ENCODE measurements around the gene SEMA5B.

SEMA5B gene

DNA sequence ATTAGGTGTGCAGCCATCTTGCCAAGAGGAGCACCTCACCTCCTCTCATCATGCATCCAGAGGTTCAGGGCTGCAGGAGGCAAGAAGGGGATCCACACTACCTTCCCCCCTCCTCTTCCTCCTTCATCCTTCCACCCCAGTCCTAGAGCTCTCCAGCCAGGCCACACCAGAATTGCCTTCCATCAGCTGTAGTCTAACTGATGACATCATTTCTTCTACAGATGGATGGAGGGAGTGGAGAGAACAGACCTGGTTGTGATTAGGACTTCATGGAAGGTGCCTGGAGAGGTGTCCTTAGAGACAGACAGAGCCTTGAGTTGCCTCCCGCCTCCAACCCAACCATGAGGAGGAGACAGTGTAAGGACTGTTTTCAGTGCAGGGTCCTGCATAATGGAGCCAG lies 14.9 kb downstream of the SEMA5B start:
- ChIA-PET POLR2A (no interaction called here), CTCF (no interaction called here)
- no peak for DNase-seq (ENCODE audit: extremely low spot score)
- TF ChIP-seq HDGF (IDR thresholded peaks at IDR 0.05; ENCODE audit: borderline replicate concordance) = no peak
- TF ChIP-seq LEF1 (IDR thresholded peaks at IDR 0.05; ENCODE audit: borderline replicate concordance) = no peak
- no peak for TF ChIP-seq SUZ12 (IDR thresholded peaks at IDR 0.05)
- TF ChIP-seq FOXK2 (IDR thresholded peaks at IDR 0.05) = no peak
- TF ChIP-seq BHLHE40 (IDR thresholded peaks at IDR 0.05; ENCODE audit: borderline replicate concordance) = no peak
- no peak for TF ChIP-seq FOXA1 (IDR thresholded peaks at IDR 0.05)
- TF ChIP-seq ZNF384 (IDR thresholded peaks at IDR 0.05) = no peak

DNA sequence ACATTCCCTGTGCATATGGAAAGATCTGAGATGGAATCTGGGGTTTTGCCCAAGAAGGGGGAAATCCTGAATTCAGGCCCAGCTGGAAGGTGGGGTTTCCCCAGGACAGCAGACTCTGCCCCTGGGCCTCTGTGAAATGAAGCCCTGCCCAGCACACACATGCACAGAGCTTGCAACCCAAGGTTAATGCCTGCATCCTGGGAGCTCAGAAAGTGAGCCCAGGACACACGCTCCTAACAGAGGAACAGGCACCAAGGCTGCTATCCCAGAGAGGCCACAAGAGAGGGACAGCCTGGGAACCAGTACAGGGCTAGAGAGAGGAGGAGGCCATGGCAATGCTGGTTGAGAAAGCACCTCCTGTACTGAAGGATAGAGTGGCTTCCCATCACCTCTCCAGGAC lies 16.1 kb downstream of the SEMA5B start:
- POLR2A ChIA-PET = no interaction called here
- no peak for DNase-seq (ENCODE audit: extremely low spot score)
- TF ChIP-seq, protein P1, sequence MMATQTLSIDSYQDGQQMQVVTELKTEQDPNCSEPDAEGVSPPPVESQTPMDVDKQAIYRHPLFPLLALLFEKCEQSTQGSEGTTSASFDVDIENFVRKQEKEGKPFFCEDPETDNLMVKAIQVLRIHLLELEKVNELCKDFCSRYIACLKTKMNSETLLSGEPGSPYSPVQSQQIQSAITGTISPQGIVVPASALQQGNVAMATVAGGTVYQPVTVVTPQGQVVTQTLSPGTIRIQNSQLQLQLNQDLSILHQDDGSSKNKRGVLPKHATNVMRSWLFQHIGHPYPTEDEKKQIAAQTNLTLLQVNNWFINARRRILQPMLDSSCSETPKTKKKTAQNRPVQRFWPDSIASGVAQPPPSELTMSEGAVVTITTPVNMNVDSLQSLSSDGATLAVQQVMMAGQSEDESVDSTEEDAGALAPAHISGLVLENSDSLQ (IDR thresholded peaks at IDR 0.05) = no peak
- no peak for TF ChIP-seq CTBP1 (IDR thresholded peaks at IDR 0.05; ENCODE audit: borderline replicate concordance)
- CTCF ChIA-PET = no interaction called here

DNA sequence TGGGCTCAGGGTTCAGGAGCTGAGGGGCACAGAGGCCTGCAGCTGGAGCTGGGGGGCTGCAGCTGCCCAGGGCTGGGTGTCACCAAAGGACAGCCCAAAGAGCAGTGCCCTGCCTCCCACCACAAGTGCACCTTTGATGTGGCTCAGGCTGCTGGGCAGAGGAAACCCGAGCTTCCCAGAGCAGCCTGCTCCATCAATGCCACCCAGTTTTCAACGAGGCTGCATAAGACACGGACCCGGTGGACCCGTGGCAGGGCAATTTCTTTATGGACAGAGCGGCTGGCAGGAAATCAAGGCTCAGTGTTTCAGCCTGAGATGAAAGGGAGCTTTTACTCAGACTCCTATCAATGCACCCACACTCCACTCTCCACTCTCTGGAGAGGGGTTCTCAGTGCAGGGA lies 18.7 kb downstream of the SEMA5B start:
- TF ChIP-seq CTBP1 (IDR thresholded peaks at IDR 0.05; ENCODE audit: borderline replicate concordance) (no peak), NFRKB (IDR thresholded peaks at IDR 0.05) (no peak), FOXA1 (IDR thresholded peaks at IDR 0.05) (no peak), SUZ12 (IDR thresholded peaks at IDR 0.05) (no peak), HDGF (IDR thresholded peaks at IDR 0.05; ENCODE audit: borderline replicate concordance) (no peak), FOXM1 (IDR thresholded peaks at IDR 0.05; ENCODE audit: borderline replicate concordance) (no peak), TARDBP (IDR thresholded peaks at IDR 0.05) (no peak), SP1 (IDR thresholded peaks at IDR 0.05) (no peak), ELF4 (IDR thresholded peaks at IDR 0.05) (no peak), FOXK2 (IDR thresholded peaks at IDR 0.05) (no peak), ZNF384 (IDR thresholded peaks at IDR 0.05) (no peak), ARNT (IDR thresholded peaks at IDR 0.05) (no peak), LEF1 (IDR thresholded peaks at IDR 0.05; ENCODE audit: borderline replicate concordance) (no peak), L3MBTL2 (conservative IDR thresholded peaks at IDR 0.05) (no peak), BHLHE40 (IDR thresholded peaks at IDR 0.05; ENCODE audit: borderline replicate concordance) (no peak)
- TF ChIP-seq, protein P1 (IDR thresholded peaks at IDR 0.05) = no peak
- CTCF ChIA-PET = no interaction called here
- POLR2A ChIA-PET = no interaction called here
- no peak for DNase-seq (ENCODE audit: extremely low spot score)

DNA sequence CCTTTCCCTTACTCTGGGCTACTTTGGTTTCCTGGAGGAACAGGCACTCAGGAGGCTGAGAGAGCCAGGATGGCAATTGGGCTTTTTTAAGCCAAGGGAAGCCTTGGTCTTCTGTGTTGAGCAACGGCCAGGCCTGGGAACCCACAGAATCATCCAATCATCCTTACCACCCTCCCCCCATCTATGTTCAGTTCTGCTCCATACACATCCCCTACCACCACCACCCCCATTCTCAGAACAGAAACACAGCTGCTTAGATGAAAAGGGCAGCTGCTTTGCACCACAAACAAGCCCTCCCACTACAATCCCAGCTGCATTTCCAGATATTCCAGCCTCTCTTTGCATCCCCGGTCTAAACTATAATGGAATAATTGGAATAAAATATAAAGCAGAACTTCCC lies 21.0 kb downstream of the SEMA5B start:
- DNase-seq (ENCODE audit: extremely low spot score) = no peak
- ChIA-PET POLR2A (no interaction called here), CTCF (no interaction called here)
- TF ChIP-seq CTBP1 (IDR thresholded peaks at IDR 0.05; ENCODE audit: borderline replicate concordance) (no peak), ELF4 (IDR thresholded peaks at IDR 0.05) (no peak), TARDBP (IDR thresholded peaks at IDR 0.05) (no peak), ZNF384 (IDR thresholded peaks at IDR 0.05) (no peak)
- TF ChIP-seq, protein P1 (IDR thresholded peaks at IDR 0.05) = no peak

DNA sequence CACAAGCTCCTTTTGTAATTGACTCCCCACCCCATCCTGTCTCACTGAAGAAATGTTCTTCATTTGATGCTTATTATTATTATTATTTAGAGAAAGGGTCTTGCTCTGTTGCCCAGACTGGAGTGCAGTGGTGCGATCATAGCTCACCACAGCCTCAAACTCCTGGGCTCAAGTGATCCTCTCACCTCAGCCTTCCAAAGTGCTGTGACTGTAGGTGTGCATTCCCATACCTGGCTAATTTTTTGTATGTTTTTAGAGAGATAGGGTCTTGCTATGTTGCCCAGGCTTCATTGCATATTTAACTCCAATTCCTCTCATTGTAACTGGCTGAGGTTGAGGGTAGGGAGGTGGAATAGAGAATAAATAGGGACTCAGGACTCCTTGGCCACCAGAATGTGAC lies 22.3 kb downstream of the SEMA5B start:
- ChIA-PET POLR2A (no interaction called here), CTCF (no interaction called here)
- no peak for DNase-seq (ENCODE audit: extremely low spot score)
- TF ChIP-seq TARDBP (IDR thresholded peaks at IDR 0.05) = no peak

DNA sequence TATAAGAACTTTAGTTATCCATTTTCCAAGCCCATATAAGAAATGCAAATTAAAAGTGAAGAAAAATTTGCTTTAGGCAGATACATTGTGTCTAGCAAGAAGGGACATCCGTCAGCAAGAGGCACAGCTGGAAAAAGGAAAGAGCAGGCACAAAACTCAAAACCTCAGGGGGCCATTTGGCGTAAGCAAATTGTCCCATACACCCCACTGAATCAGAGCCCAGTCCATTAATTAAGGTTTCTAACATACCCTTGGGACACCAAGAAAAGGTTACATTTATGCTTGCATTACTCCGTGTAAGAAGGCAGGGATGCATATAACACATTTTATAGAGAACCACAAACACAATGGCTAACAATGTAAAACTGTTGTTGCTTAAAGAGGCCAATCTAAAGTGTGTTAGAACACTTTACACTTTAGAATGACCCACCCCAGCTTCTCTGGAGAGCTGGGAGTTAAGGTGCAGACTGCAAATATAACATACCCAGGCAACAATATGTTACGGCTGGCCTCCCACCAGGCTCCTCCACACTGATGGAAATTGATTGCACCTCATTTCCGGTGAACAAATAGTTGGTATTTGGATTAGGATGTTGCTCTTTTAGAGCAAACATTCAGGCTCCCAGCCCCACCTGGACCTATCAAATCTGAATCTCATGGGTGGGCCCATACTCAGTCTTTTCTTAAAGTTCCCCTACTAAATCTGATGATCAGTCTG lies 23.2 kb downstream of the SEMA5B start:
- no peak for DNase-seq (ENCODE audit: extremely low spot score)
- CTCF ChIA-PET = no interaction called here
- TF ChIP-seq ELF4 (IDR thresholded peaks at IDR 0.05) (no peak), TARDBP (IDR thresholded peaks at IDR 0.05) (no peak), BHLHE40 (IDR thresholded peaks at IDR 0.05; ENCODE audit: borderline replicate concordance) (no peak), FOXK2 (IDR thresholded peaks at IDR 0.05) (no peak), SUZ12 (IDR thresholded peaks at IDR 0.05) (no peak), HDGF (IDR thresholded peaks at IDR 0.05; ENCODE audit: borderline replicate concordance) (no peak), L3MBTL2 (conservative IDR thresholded peaks at IDR 0.05) (no peak)
- POLR2A ChIA-PET = no interaction called here

DNA sequence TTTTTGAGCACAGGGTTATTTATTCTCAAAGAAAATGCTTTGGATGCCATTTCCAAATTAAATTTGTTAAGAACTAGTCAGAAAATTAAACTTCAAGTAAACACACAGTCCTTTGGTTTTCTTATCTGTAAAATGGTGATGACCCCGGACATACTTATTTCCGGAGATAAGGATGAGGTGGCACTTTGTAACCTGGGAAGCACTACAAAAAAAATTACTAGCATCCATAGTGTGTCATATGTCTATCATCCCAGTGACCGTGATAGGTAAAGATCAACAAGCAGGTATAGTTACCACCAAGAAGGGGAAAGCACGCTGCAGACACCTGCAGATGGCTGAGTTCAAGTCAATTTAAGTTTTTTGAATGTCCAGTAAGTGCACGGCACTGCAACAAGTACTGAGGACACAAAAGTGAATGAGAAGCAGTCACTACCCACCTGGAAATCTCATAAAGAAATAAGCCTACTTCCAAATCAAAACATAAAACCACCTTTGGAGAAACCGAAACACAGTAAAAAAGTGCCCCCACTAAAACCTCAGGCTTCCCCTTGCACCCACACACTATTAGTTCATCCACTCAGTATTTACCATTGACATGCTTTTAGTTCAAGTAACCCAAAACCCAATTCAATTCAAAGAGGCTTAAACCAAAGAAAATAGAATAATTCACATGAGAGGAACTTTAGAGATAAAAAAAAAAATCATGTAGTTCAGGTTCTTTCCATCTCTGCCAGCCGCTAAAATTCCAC lies 24.6 kb downstream of the SEMA5B start:
- POLR2A ChIA-PET = no interaction called here
- TF ChIP-seq HDGF (IDR thresholded peaks at IDR 0.05; ENCODE audit: borderline replicate concordance) = no peak
- no peak for TF ChIP-seq ZNF384 (IDR thresholded peaks at IDR 0.05)
- no peak for TF ChIP-seq CTBP1 (IDR thresholded peaks at IDR 0.05; ENCODE audit: borderline replicate concordance)
- TF ChIP-seq FOXK2 (IDR thresholded peaks at IDR 0.05) = no peak
- TF ChIP-seq FOXM1 (IDR thresholded peaks at IDR 0.05; ENCODE audit: borderline replicate concordance) = no peak
- TF ChIP-seq NFRKB (IDR thresholded peaks at IDR 0.05) = no peak
- TF ChIP-seq L3MBTL2 (conservative IDR thresholded peaks at IDR 0.05) = no peak
- CTCF ChIA-PET = no interaction called here
- no peak for DNase-seq (ENCODE audit: extremely low spot score)

Measured in HEK293T (cell line).